Astrocyte of the spinal cord (primary cell): Measurements from ENCODE around the gene RBMS3.

Experiments
- DNase-seq: peaks from one replicate; pipeline ENCODE4 v3.0.0; 2011; ENCODE audit warnings: low read depth, low spot score
- H3K4me3 ChIP-seq: 2 replicates; pipeline ENCODE4 v1.5.1; 2011; ENCODE audit warnings: low read depth, mild to moderate bottlenecking, low read length, moderate library complexity
- CTCF ChIP-seq: IDR thresholded peaks from 2 replicates; pipeline ENCODE4 v1.5.1; 2012; ENCODE audit warnings: low read depth, mild to moderate bottlenecking, low read length, inconsistent platforms
- in situ Hi-C: cut with HindIII; loops from 2 replicates; pipeline ENCODE4 v1.10.0; 2017; ENCODE audit warnings: low sequenced_read_pairs

The RBMS3 gene

GRCh38 chr3:29565236-29565635 is 284.4 kb downstream of the RBMS3 start:
- TF ChIP-seq CTCF, result no peak
- no peak overlapping the region for H3K4me3 ChIP-seq
- in situ Hi-C loops, result no loop called here
- peak; percentile 35 for DNase-seq

DNA sequence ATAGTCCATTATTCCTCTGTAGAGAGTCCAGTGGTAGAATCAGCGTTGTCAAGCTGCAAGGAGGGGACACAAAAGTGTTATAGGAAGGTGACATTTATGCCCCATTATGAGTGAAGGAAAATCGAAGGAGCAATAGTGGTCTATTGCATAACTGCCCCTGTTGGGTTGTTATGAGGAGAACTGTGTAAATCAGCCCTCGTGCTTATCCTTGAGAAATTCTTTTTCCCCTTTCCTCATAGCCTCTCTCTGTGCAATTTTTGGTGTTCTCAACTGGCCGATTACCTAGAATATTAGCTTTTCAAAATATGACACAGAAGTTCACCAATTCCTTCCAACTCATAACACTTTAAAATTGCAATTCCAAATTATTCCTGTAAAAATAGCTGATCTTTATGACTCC is 286.6 kb downstream of the RBMS3 start:
- in situ Hi-C loops, result no loop called here
- TF ChIP-seq CTCF, result no peak
- no peak for DNase-seq
- H3K4me3 ChIP-seq, result no peak overlapping the region

DNA sequence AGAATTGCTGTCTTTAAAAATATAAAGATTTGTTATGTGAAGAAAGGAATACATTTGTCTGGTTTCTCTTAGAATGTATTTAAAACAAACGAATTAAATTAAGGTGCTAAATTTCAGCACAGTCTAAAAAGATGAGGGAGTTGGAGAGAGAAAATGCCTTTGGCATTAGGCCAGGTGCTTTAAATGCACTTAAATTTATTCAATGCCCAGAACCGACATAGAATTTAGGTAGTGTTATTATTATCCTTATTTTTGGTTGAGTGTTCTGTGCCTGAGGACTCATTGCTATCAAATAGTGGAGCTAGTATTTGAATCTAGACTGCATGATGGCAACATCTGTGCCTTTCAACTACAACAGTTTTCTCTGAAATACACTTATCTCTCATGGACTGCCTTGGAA is 287.5 kb downstream of the RBMS3 start:
- DNase-seq, result no peak
- in situ Hi-C loops, result no loop called here
- H3K4me3 ChIP-seq, result no peak overlapping the region
- TF ChIP-seq CTCF, result no peak

DNA sequence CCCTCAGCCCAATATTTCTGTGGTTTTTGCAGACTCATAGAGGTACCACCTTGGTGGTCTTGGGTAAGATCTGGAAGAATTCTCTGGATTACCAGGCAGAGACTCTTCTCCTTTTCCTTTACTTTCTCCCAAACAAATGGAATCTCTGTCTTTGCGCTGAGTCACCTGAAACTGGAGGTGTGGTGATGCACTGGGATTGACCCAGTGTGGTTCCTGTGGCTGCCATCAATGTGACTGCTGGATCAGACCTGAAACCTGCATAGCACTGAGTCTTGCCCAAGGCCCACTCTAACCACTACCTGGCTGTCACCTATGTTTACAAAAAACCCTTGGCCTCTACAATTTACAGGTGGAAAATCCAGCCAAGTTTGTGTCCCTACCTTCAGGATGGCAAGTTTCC is 295.3 kb downstream of the RBMS3 start:
- DNase-seq, result no peak
- TF ChIP-seq CTCF, result no peak
- no peak overlapping the region for H3K4me3 ChIP-seq
- in situ Hi-C loops, result no loop called here

GRCh38 chr3:29576675-29577074 is 295.8 kb downstream of the RBMS3 start:
- in situ Hi-C loops, result no loop called here

GRCh38 chr3:29577250-29577649 is 296.4 kb downstream of the RBMS3 start:
- H3K4me3 ChIP-seq, result no peak overlapping the region
- in situ Hi-C loops, result no loop called here
- TF ChIP-seq CTCF, result no peak
- DNase-seq, result no peak

More at GRCh38 chr3:29576675-29577074, 295.8 kb downstream of the RBMS3 start:
- no peak overlapping the region for H3K4me3 ChIP-seq
- no peak for TF ChIP-seq CTCF
- no peak for DNase-seq

- DNase-seq, result no peak
- in situ Hi-C loops, result no loop called here
- no peak for TF ChIP-seq CTCF
- no peak overlapping the region for H3K4me3 ChIP-seq
Observed at GRCh38 chr3:29581311-29581710, 300.4 kb downstream of the RBMS3 start.
